HG02870 (cell line): ENCODE data around the gene POLR1H.

Experiments
- ATAC-seq: cut with Tn5 transposase; IDR thresholded peaks from one replicate; pipeline ENCODE4 v1.9.1; 2021; ENCODE audit warnings: mild to moderate bottlenecking, moderate library complexity; ENCODE audit not compliant: unreplicated experiment

POLR1H gene

DNA sequence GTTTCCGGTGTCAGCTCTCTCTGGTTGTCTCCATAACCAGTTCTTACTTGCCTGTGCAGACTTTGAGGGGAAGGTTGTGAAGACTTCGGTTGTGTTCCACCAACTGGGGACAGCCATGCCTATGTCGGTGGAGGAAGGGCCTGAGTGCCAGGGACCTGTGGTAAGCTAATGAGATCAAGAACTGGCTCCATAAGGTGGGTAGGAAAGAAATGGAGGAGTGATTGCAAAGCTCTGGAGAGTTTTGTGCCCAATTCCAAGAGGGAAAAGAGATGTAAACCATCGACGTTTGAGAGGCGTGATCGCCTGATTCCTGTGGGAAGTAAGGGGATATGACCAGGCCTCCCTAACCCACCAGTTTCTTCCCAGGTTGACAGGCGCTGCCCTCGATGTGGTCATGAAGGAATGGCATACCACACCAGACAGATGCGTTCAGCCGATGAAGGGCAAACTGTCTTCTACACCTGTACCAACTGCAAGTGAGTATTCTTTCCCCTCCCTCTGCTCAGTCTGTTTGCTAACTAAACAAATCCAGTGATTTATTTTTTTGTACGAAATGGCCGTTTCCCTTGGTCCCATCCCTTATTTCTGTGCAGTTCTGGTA, 893 bp downstream of the POLR1H start:
- ATAC-seq: peak; percentile 13

DNA sequence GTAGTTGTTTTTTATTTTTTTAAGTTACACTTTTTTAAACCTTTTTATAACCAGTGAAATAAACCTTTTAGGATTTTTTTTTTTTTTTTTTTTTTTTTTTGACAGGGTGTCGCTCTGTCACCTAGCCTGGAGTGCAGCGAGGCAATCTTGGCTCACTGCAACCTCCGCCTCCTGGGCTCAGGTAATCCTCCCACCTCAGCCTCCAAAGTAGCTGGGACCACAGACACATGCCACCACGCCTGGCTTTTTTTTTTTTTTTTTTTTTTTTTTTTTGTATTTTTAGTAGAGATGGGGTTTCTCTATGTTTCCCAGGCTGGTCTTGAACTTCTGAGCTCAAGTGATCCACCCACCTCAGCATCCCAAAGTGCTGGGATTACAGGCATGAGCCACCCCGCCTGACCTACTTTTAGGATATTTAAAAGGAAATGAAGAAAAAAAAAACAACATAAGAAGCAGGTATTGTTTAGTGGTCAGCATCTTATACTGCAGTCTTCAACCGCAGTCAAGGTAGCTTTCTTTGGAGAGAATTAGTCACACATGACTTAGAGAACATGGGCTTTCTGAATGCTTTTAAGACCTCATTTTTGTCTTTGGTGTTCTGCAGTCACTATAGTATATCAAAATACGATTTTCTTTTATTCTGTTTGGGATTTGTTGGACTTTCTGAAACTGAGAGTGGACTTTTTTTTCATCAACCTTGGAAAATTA, 1.6 kb downstream of the POLR1H start:
- ATAC-seq: no peak

DNA sequence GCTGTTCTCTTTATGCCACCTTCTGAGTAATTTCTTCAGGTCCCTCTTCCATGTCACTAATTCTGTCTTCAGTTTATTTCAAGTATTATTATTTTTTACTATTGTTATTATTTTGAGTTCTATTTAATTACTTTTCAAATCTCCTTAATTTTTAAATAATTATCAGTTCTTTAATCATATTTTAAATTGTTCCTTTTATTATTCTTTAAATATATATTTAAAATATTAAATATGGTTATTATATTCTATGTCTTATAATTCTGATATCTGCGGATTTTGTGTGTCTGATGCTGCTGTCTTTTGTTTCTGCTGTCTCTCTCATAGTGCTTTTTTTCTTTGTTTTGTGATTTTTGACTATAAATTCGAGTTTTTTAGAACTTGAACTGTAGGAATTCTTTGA, 2.2 kb downstream of the POLR1H start:
- ATAC-seq: no peak

DNA sequence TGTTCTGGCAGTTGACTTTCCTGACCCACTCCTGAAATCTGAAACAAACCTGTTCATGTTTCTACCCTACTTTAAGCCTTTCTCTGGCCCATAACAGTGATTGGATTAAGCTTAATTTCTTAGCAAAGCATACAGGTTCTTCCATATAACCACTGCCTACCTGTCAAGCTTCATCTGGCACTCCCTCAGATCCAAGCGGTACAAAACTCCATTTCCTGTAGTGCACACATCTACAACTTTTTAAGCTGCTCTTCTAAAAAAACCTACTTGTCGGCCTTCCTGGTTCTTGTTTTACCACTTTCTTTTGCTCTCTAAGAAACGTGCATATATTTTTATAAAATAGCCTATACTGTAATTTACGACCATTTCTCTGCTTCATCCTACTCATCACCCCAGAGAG, 5.0 kb downstream of the POLR1H start:
- no peak for ATAC-seq

DNA sequence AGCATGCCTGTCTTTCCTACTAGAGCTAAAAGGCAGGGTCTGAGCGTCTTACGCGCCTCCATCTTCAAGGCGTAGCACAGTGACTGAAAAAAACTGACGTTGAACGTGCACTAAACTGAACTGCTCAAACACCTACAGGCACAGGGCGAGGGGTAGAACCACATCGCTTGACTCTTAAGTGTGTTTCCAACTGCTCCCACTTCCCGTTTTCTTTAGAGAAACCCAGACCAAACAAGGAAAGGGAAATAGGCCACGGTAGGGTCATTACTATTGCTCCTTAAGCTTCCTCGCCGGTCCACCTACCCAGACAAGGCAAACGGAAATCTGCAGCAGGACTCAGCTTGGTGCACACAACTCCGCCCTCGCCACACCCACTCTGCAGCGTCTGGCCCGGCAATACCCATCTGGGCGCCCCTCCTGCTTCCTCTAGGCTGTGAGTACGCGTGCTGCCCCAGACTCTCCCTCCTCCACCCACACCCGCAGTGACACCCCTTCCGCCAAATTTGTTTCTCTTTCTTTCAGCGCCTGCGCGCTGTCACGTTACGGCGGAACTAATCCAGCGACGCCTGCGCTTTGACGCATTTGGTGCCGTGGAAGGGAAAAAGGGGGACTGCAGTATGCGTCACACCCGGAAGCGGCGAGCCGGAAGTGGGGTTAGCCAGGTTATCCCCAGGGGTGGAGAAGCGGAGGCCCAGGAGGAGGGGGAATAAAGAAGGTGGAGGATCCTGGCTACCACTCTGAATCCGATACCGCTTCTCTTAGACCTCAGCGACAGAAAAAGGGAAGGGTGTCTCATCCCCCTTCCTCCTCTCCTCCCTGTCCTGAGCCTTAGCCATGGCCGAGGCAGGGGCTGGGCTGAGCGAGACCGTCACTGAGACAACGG, 5.8 kb downstream of the POLR1H start, which contains the start of gene PPP1R11:
TSS of gene PPP1R11 (plus strand) at position 622 of the 883 bp plus-strand sequence. CDS start at position 835, 213 bp downstream.
- peak; percentile 96 for ATAC-seq

DNA sequence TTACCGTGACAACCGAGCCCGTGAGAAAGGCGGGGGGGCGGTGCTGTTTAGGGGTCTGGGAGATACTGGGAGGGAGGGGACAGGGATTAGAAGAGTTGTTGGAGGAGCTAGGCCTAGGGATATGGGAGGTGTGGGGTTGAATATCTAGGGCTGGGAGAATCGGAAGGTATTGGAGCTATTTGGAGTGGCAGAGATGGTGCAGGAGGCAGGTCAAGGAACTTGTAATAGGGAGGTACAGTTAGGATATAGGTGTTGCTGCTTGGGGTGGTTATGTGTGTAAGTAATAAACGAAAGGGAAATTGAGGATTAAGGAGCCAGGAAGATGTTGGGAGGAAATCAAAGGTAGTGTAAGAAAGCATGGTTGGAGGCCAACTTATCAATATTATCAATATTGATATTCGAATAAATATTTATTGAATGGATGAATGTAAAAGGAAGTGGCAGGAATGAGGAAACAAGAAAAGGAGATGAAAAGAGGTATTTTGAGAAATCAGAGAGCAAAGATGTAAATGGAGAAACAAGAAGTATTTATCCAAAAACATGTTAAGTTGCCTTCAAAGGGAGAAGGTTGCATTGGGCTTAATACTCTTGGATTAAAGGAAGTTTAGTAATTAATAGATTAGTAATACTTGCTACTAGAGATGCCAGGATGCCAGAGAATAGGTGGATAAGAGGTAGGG, 6.5 kb downstream of the POLR1H start:
- ATAC-seq: no peak

DNA sequence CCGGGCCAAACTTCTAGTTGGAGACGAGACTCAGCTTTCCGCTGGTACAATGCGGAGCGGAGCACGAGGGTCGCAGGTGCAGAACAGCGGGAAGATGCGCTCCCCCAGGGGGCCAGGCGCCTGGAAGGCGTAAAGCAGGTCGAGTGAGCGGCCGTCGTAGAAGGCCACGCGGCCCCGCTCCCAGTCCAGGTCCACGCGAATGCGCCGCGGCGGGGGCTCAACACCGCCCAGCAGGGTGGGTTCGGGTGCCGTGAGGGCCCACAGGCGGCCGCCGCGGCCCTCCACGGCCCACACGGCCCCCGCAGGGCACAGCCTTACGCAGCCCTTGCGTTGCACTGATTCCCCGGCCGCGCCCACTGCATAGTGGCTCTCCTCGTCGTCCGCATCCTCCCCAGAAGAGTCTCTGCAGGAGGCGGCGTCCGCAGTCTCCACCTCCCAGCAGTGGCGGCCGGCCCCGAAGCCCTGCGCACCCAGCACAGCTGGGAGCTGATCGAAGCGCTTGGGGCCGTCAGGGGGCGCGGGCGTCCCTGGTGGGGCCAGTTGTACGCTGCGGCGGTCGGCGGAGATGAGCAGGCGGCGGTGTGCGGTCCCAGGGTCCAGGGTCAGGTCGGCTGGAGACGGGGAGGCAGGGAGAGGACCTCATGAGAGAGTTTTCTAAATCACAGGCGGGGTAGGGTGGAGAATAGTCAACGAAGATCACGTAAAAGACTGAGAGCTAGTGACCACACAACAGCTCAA, 10.2 kb downstream of the POLR1H start:
- no peak for ATAC-seq

DNA sequence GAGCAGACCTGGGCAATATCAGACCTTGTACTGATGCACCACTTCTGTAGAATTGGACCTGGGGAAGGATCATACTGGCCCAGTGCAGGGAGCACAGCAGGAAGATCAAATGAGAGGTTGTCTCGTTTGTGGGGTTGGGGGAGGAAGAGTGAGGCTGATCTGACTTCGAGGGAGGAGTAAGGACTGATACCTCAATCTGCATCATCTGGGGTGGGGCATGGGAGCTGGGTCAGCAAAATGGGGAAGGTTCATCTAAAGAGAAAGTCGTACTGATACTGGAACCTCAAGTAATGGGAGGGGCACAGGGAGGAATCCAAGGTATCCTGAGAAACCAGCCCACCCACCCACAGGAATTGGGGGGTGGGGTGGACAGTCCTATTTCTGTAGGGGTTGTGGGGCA, 10.8 kb downstream of the POLR1H start:
- no peak for ATAC-seq

DNA sequence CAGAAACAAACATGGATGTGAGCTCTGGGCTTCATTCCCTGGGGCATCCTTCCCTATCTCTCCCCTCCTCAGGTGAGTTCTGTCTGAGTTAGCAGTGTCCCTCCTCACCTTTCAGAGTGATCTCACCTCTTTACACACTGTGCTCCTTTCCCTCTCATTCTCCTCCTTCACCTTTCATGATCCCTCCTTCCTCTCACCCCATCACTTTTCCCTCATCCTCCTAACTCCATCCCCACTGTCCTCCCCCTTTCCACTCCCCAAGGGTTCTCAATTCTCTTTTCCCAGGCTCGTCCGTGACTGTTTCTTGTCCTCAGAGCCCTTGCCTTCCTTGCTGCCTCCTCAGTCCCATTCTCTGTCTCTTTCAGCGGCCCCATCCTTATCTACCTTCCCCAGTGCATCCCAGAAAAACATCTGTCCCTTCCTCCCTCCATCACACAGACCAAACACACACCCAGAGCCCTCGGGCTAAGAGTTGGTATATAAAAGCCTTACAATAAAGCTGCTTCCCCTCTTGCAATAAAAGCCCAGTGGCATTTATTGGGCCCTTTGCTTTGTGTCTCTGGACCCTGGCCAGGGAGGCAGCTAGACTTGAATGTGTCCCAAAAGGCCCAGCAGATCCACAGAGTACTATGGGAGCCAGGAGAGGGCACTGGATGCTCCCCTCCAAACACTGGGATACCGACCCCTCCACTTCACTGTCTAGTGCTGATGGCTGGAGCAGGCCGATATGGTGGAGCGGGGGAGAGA, 12.6 kb downstream of the POLR1H start:
- ATAC-seq: no peak

DNA sequence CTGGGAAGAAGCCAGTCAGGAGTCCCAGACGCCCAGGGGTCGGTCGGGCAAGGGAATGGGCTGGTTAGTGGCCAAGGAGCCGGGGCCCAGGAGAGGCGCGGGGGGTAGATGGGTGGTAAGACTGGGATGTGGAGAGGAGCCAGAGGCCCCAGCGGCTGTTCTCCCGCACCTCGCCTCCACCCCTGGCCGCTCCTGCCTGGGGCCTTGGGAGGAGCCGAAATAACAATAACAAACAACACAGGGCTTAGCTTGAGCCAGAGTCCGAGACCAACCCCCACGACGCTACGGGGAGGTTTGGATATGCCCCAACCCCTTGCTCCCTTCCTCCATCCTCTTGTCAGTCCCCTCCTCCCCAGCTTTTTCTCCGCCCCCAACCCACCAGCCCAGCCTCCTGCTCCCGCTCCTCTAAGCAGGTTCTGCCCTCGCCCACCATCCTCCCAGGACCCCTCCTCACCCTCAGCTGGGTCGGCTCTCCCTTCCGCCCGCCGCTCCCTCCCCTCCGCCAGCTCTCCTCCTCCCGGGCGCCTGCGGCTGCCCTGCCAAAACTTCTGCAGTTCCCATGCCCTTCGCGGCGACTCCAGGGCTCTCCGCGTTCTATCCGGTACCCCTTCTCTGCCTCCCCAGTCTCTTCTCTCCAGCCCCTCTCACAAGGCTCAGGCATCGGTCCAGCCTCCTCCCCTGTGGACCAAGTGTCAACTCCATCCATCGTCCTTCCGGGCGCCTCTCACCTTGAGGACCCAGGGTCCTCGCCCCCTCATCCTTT, 13.4 kb downstream of the POLR1H start:
- no peak for ATAC-seq

DNA sequence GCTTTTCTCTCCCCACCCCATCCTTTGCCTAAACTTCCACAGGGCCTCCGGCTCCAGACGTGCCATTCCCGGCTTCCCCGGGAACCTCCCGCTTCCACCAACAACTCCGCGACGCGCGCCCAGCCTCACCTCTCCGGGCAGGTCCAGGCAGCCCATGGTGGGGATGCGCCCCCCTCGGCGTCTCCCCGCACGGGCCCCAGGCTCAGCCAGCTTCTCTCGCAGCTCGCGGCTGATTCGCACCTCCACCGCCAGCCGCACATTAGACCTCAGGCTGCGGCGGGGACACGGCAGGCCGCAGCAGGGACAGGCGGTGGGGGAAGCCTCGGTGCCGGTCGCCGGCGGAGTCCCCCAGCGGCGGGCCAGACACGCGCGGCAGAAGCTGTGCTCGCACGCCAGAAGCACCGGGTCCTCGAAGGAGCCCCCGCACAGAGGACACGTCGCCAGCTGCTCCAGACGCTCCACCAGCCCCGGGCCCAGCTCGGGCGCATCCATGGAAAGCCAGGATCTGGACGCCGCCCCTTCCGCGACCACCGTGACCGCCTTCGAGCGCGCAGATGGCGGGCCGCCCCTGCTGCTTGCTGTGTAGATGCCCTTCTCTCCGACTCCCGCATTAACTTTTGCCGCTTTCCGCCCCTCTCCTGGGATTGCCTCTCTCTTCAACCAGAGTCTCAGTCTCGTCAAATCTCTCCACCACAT, 14.2 kb downstream of the POLR1H start, which contains the start of gene RNF39:
TSS of gene RNF39 (minus strand) at position 676 of the 696 bp plus-strand sequence. CDS start at position 492, 184 bp downstream.
- no peak for ATAC-seq

DNA sequence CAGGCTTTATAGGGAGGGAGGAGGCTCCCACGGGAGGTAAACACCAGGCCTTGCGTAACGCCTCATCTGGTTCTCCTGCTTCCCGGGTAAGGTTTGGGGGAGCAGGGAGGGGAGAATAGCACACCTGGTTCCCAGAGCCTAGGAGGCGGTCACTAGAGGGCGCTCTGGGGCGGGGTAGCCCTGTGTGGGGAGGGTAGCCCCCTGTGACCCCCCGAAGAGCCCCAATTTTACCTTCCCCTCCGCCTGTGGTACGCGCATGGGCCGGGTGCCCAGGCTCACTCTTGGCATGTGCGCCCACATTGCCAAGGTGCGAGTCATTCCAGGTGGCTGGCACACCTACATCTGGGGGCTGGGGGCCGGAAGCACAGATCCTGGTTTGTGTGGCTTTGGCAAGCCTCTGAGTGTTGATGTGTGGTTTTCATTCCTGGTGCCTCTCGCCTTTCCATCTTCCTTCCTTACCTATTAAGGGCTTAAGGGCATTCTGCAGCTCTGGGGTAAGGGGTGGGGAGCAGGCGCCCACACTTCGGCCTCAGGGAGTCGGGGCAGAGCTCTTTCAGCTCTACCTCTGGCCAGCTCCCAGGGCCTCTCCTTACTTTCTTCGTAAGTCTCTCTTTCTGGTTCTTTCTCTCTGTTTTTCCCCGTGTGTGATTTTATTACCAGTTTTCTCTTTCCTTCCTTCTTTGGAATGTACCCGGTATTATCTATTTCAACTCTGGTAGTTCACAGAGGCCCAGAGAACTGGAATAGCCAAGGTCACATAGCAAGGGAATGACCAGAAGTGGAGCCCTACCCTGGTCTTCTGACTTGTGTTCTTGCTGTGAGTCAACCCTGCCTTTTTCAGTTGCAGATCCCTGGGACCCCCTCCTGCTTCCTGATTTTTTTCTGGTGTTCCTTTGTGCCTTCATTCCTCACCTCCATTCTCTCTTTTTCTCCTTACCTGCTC, 15.0 kb downstream of the POLR1H start:
- no peak for ATAC-seq

DNA sequence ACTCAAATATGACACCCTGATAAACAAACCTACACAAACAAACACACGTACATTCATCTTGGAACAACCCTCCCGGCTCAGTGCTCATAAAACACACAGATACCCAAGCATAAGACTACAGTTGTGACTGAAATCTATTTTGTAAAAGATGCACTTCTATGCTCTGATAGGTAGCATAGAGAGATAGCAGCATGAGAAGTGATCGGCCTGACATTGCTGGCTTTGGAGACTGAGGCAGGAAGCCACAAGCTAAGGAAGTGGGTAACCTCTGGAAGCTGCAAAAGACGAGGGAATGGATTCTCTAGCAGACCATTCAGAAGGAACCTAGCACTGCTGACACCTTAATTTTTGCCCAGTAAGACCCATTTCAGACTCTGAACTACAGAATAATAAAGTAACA, 16.2 kb downstream of the POLR1H start:
- ATAC-seq: no peak

DNA sequence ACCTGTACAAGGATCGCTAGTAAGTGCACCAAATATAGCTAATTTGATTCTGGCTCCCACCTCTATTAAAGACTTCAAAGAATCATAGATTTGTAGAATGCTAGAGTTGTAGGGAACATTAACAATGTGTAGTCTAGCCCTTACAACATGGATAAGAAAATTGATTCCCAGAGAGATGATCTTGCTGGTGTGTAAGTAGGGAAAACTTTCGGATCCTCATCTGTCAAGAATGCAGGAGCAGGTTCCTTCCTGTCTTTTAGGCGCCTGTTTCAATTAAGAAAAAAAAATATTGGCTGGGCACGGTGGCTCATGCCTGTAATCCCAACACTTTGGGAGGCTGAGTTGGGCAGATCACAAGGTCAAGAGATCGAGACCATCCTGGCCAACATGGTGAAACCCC, 26.8 kb downstream of the POLR1H start:
- ATAC-seq: no peak

DNA sequence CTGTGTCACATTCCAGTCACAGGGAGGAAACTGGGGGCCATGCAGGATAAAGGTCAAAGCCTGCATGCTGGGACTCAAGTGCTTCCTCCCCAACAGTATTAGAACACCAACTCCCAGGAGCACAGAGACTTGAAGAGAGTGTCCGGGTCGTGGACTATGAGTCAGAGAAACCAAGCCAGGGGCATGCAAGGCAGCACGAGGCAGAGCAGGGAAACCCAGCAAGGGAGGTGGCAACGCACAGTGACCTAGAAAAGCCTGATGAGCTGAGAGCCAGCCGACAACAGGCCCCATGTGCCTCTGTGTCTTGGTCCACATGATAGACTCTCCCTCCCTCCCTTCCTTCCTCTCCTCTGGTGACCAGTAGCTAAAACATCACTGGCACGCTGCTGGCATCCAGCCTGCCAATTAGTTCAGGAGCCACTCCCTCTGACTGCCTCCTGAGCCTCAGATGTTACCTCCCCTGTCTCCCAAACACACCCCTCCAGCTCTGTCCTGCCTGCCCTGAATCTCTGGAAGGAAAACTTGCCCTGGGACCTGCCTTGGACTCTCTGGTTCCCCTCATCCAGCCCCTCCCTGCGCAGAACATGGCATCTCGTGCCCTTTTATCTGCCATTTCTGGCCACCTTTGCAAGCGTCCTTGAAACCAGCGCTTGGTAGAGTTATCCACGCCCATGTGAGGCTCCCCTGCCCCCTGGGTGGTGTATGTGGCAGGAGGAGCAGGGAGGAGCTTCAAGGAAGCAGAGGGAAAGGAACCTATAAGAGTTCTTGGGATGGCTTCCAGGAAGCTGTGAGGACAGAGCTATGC, 30.7 kb downstream of the POLR1H start:
- ATAC-seq: no peak

DNA sequence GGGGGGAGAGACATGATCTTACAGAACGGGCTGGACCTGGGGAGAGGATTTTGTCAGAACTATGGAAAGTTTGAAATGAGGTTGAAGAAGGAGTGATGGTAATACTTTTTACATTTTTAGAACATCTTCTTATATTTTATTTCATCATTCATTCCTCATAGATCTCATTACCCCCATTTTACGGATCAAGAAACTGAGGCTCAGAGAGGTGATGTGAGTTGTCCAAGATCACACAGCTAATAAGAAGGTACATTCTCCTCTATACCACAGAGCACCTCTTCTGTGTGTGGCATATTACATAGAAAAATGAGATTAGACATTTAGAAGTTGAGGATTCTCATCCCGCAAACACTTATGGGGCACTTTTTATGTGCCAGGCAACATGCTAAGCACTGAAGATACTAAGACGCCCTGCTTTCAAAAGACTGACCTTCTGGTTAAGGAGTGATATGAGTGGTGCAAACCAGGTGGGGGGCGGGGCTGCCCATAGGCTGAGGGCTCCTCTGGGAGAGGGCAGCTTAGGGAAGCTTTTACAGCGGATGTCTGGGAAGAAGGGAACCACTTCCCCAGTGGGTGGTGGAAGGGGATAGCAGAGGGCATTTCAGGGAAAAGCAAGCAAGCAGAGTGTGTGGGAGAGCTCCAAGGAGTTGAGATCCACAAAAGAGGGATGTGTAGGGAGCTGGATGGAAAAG, 31.9 kb downstream of the POLR1H start:
- ATAC-seq: no peak
